MV-4-11 (cell line): Measurements from ENCODE around the gene SDCCAG8.

Source experiments
- DNase-seq: peaks from one replicate; lab custom pipeline; 2025; lab: John Stamatoyannopoulos, UW

Gene SDCCAG8

DNA sequence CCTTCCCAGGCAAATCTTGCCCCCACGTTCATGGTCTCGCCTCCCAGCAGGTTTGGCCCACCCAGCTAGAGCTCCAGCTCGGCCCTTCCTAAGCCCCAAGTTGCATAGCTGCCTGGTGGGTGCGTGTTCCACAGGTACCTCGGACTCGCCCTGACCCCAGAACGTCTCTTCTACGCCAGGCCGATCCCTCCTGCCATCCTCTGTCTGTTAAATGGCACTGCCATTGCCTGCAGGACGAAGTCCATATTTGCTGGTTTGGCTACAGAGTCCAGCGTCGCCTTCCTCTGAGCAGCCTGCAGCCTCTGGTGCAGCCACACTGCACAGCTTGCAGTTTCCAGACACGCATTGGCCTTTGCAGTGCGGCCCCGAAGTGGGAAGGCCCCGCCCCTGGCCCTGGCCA is 228.1 kb downstream of the SDCCAG8 start:
- DNase-seq, result no peak

- no peak for DNase-seq
These were observed 231.3 kb downstream of the SDCCAG8 start for GRCh38 chr1:243487036-243487648.

DNA sequence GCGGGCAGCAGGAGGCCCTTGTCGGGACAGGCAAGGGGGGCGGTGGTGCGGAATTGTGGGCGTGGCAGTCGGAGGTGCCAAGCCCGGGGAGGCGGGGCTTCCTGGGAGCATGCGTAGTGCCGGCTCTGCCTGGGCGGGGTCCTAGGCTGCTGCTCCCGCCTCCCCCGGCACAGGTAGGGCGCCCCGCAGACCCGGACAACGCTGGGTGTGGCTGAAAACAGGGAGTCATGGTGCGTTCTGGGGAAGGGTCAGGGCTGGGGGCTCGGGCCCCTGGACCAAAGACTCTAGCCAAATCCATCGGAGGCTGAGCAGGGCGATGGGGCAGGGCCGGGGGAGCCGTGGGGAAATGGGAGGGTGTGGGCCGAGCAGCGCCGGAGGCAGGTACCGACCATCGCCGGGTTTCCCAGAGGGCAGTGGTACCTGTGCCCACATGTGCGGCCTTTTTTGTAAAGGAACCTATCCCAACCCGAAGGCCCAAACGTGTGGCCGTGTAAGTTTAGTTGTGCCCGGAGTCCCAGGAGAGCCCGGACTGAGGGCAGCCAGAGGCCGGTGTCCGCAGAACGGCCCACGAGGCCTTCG is 231.9 kb downstream of the SDCCAG8 start:
- no peak for DNase-seq

DNA sequence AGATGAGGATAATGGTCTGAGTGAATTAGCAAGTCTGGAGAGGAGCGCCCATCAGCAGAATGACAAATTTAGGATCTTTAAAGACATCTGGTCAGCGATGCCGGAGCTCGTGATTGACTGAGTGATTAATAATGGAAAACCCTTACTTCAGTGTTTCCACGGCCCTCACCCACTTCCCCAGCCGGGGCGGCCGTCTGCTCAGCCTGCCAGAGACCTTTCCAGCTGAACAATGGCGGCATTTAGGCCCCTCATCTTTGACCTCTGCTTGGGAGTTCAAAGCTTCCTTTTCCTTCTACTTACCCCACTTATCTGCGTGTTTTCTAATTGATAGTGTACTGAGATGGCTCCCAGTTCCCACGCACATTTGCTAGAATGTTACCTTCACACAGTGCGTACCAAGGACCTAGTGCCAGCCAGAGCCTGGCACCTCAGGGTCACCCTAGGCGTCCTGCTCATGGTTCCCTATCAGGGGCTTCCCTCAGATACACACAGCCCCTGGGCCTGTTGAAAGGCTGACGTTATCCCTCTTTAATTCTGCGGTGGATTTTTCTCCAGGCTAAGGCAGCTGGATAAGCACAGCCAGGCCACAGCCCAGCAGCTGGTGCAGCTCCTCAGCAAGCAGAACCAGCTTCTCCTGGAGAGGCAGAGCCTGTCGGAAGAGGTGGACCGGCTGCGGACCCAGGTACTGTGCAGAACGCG is 232.8 kb downstream of the SDCCAG8 start:
- no peak for DNase-seq

- DNase-seq, result no peak
These were observed 233.3 kb downstream of the SDCCAG8 start for GRCh38 chr1:243489158-243489527.

GRCh38 chr1:243489681-243490546 is 234.1 kb downstream of the SDCCAG8 start:
- no peak for DNase-seq

GRCh38 chr1:243490748-243491686 is 235.2 kb downstream of the SDCCAG8 start:
- DNase-seq, result peak; percentile 37

- no peak for DNase-seq
These were observed 237.6 kb downstream of the SDCCAG8 start for GRCh38 chr1:243493156-243494129.

GRCh38 chr1:243494741-243495431 is 239.0 kb downstream of the SDCCAG8 start:
- peak; percentile 10 for DNase-seq

DNA sequence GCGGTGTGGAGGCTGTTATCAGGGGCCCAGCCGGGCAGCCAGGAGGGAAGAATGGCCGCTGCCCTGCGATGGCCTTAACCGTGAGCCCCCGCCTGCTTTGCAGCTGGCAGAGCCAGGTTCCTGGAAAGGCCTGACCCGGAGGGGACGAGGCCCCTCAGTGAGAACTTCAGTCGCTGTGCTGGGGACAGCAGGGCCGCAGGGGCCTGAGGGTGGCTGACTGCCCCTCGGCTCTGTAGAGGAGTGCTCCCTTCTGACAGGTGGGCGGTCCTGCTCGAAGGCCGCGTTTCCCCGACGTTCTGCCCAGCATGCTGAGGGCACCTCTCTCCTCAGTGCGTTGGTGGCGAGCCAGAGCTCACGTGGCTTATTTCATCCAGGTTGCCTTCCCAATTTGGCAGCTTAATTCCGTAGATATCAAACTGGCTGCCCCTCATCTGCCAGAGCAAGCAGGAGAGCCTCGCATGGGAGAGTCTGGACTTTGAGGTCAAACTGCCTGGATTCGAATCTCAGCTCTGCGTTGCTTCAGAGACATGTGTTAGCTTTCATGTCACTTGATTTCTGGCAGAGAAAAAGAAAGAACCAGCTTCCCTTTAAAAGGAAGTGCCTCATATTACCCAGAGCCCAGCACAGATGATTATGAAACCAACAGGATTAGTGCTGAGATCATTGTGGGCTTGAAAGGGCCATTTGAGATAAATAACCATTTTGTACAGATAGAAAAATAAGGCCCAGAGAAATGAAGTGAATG is 239.8 kb downstream of the SDCCAG8 start:
- peak; percentile 97 for DNase-seq

DNA sequence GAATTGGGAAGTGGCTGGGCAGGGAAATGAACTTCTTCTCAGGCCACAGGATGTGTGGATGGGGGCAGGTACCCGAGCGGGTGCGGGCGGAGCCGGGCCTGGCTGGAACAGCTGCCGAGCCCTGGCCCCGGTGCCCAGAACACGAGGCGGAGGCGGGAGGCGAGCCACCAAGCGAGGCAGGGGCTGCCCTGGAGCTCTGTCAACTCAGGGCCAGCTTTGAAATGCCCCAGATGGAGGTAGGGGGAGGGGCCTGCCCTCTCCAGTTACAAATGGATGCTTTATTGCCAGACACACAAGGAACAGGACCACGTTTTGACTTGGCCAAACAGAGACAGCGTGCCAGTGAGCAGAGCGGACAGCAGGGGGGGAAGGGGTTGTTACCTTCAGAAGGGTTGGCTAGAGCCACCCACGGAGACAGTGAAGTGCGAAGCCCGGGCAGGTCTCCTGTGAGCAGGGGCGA is 240.4 kb downstream of the SDCCAG8 start:
- no peak for DNase-seq

- DNase-seq, result no peak
These were observed 241.0 kb downstream of the SDCCAG8 start for GRCh38 chr1:243496806-243497205.

- DNase-seq, result no peak
These were observed 242.3 kb downstream of the SDCCAG8 start for GRCh38 chr1:243497939-243498681.

- DNase-seq, result no peak
These were observed 243.4 kb downstream of the SDCCAG8 start for GRCh38 chr1:243499248-243499647.

- no peak for DNase-seq
These were observed 243.9 kb downstream of the SDCCAG8 start for GRCh38 chr1:243499711-243500110.

DNA sequence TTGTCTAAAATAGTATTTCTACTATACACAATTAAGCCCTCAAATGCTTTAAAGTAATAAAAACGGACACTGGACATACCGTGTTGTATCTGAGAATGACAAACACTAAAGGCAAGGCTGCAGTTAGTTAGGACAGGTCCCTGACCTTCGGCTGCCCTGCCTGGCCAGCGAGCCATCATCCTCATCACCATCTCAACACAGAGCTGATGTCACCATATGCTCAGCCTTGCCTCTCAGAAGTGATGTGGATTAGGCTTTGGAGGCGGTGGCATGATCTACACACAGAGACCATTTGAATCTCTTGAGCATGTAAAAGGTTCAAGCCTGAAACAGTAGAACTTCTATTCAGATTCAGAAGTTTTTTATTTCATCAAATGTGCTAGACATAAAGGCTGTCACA is 244.7 kb downstream of the SDCCAG8 start:
- DNase-seq, result no peak

- DNase-seq, result no peak
These were observed 245.2 kb downstream of the SDCCAG8 start for GRCh38 chr1:243501002-243501401.

- peak; percentile 55 for DNase-seq
These were observed 247.3 kb downstream of the SDCCAG8 start for GRCh38 chr1:243503155-243503554.
